Left lung (tissue), 10 donors: Measurements from ENCODE around the gene NINJ2. TPM values are rescaled to one million over a fixed set of nuclear protein-coding genes. Genes with fewer than 3 reads are reported as not detected.

Experiments used
- ATAC-seq: fragments of 200-7000 bp; cut with Tn5 transposase; one replicate; pipeline ENCODE4 v1.9.1; 2020; ENCODE audit warnings: moderate library complexity
- DNase-seq, 4 donors: peaks; one replicate each; pipeline ENCODE4 v3.0.0-alpha.2; 2013 to 2020
- H3K27ac ChIP-seq, 2 donors: fragments of 200-600 bp; sonication (generic) in 1 of 2; one replicate each; pipeline versions ENCODE4 v1.5.0 to v1.8.0; 2020 to 2021
- H3K27me3 ChIP-seq, 2 donors: fragments of 200-600 bp; sonication (generic) in 1 of 2; one replicate each; pipeline versions ENCODE4 v1.5.0 to v1.8.0; 2020 to 2021
- H3K36me3 ChIP-seq, 2 donors: fragments of 200-600 bp; sonication (generic) in 1 of 2; one replicate each; pipeline versions ENCODE4 v1.5.0 to v1.8.0; 2020 to 2021
- H3K4me1 ChIP-seq, 2 donors: fragments of 200-600 bp; one replicate each; pipeline ENCODE4 v1.8.0; 2021
- H3K4me3 ChIP-seq, 2 donors: fragments of 200-600 bp; sonication (generic) in 1 of 2; one replicate each; pipeline versions ENCODE4 v1.5.0 to v1.8.0; 2020 to 2021; ENCODE audit warnings: mild to moderate bottlenecking in 1 of 2
- H3K9me3 ChIP-seq, 2 donors: fragments of 200-600 bp; sonication (generic) in 1 of 2; one replicate each; pipeline versions ENCODE4 v1.5.0 to v1.8.0; 2020 to 2021
- CTCF ChIP-seq, 2 donors: fragments of 200-600 bp; sonication (generic) in 1 of 2; IDR thresholded peaks; one replicate each; pipeline versions ENCODE4 v1.5.0 to v1.8.0; 2021; ENCODE audit warnings: antibody characterized with exemption in 2 of 2
- intact Hi-C, 2 donors: fragments of 100-400 bp; cut with DNase I; formaldehyde crosslinking; loops; one replicate each; pipeline versions ENCODE4 v1.11.2 to v1.14.2; 2022
- polyA plus RNA-seq, 6 donors: library from polyadenylated mRNA; unstranded; fragments of 120-200 nt; gene quantifications; one replicate each; pipeline ENCODE4 v1.2.1, GENCODE V29; 2013; ENCODE audit not compliant: insufficient read length in 6 of 6
- total RNA-seq, 2 donors: library from RNA; stranded (reverse); fragmentation: NEBNext Ultra II Directional; extraction: Animal tissue kit (Norgen Biotek cat#: 25700); gene quantifications; one replicate each; pipeline ENCODE4 v1.2.1, GENCODE V29; 2021
- donor health status: DM: no; HTN: yes; CAD: no.
- donor health status: DM: no; HTN: no; CAD: no.

NINJ2 gene
- total and polyA plus RNA-seq, 8 donors: 1.2 to 18.0 (median 2.8) TPM

GRCh38 chr12:545835-546234 is 117.4 kb downstream of the NINJ2 start:
- Histone ChIP-seq H3K9me3 (no peaks in the 10 kb centered on the region), H3K4me1 (peaks cover 0 to 22% of the 10 kb centered on the region in 2 donors), H3K27ac (no peak overlapping the region), H3K36me3 (peaks cover 0 to 11% of the 10 kb centered on the region in 2 donors), H3K27me3 (peaks cover 0 to 25% of the 10 kb centered on the region in 2 donors), H3K4me3 (no peak overlapping the region)
- intact Hi-C loops: loop anchor here (5.0 to 10.0 kb wide), 2 partner anchors 91 to 94 kb away; partner anchors contain the start of gene B4GALNT3 (in 1 of the 2)
- DNase-seq: no peak
- no peak for TF ChIP-seq CTCF (IDR thresholded peaks at IDR 0.05)
- ATAC-seq: no peak

- Histone ChIP-seq H3K27me3 (peaks cover 0 to 25% of the 10 kb centered on the region in 2 donors), H3K36me3 (peaks cover 0 to 6% of the 10 kb centered on the region in 2 donors), H3K9me3 (no peaks in the 10 kb centered on the region), H3K27ac (peak overlapping the region in 1 of 2 donors; percentile 30), H3K4me3 (no peak overlapping the region), H3K4me1 (peaks cover 0 to 22% of the 10 kb centered on the region in 2 donors)
- intact Hi-C loops: loop anchor here (5.0 to 10.0 kb wide), 2 partner anchors 90 to 93 kb away; partner anchors contain the start of gene B4GALNT3 (in 1 of the 2)
- no peak for TF ChIP-seq CTCF (IDR thresholded peaks at IDR 0.05)
- DNase-seq (no peak), ATAC-seq (no peak)
Observed at GRCh38 chr12:544941-545635, 118.2 kb downstream of the NINJ2 start.

GRCh38 chr12:544142-544541 is 119.1 kb downstream of the NINJ2 start:
- no peak overlapping the region for H3K4me3 ChIP-seq
- H3K27me3 ChIP-seq: peaks cover 0 to 25% of the 10 kb centered on the region in 2 donors
- TF ChIP-seq CTCF (IDR thresholded peaks at IDR 0.05): no peak
- no peaks in the 10 kb centered on the region for H3K36me3 ChIP-seq
- intact Hi-C loops: loop anchor here in 1 of 2 donors (10.0 kb wide), 1 partner anchor 89 kb away; the partner anchor contains the start of gene B4GALNT3
- ATAC-seq (no peak), DNase-seq (no peak)
- H3K4me1 ChIP-seq: peaks cover under 1 to 28% of the 10 kb centered on the region in 2 donors
- H3K9me3 ChIP-seq: no peaks in the 10 kb centered on the region
- peak overlapping the region in 1 of 2 donors; percentile 30 for H3K27ac ChIP-seq

GRCh38 chr12:543114-543451 is 120.2 kb downstream of the NINJ2 start:
- no peak for DNase-seq
- intact Hi-C loops: loop anchor here in 1 of 2 donors (10.0 kb wide), 1 partner anchor 88 kb away; the partner anchor contains the start of gene B4GALNT3

More at GRCh38 chr12:543114-543451, 120.2 kb downstream of the NINJ2 start:
- no peaks in the 10 kb centered on the region for H3K9me3 ChIP-seq
- TF ChIP-seq CTCF (IDR thresholded peaks at IDR 0.05): no peak
- H3K27ac ChIP-seq: no peak overlapping the region
- no peak for ATAC-seq
- no peaks in the 10 kb centered on the region for H3K36me3 ChIP-seq
- H3K4me1 ChIP-seq: peaks cover 5 to 39% of the 10 kb centered on the region in 2 donors
- no peak overlapping the region for H3K4me3 ChIP-seq
- H3K27me3 ChIP-seq: peaks cover 0 to 23% of the 10 kb centered on the region in 2 donors
